GM21367 (cell line): ENCODE results near the gene UGT3A2.
"Not testable (repeated sequence)": the region's sequence is repeated elsewhere in the genome, so short reads cannot be mapped to it uniquely, and the experiment has no call there.

Experiments used
- ATAC-seq: cut with Tn5 transposase; IDR thresholded peaks from one replicate; pipeline ENCODE4 v1.9.1; 2021; ENCODE audit not compliant: unreplicated experiment

UGT3A2 gene

DNA sequence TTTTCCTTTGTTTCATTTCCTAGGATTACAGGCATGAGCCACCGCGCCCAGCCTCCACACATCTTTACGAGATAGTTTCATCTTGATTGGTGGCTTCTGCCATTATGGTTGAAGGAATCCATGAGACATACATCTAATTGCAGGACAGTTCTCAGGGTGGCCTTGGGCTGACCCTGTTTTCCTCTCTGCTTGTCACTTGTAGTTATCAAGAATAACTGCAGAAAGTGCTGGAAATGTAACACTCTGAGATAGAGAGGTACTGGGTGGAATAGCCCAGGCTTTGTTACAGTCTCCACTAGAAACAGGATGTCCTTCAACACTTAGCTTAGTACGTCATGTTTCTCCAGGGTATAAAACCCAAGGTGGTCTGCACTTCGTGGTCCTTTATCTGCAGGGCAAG, 10.7 kb downstream of the UGT3A2 start:
- ATAC-seq, result no peak

DNA sequence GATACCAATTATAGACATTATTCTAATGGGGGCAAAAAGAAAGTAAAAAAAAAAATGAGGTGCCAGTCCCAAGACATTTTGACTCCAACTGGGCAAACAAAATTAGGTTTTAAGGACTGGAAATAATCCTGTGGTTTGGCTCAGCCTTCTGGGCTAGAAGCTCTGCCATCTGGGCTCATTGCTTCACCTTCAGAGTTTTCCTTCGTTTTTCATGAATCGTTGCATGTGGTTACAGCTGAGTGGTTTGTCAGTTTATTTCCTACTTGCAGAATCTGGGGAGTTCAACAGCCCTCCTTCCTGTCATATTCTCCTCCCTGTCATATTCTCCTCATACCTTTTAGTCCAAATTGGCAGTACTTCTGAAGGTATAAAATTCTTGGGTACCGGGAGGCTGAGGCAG, 12.0 kb downstream of the UGT3A2 start:
- no peak for ATAC-seq

DNA sequence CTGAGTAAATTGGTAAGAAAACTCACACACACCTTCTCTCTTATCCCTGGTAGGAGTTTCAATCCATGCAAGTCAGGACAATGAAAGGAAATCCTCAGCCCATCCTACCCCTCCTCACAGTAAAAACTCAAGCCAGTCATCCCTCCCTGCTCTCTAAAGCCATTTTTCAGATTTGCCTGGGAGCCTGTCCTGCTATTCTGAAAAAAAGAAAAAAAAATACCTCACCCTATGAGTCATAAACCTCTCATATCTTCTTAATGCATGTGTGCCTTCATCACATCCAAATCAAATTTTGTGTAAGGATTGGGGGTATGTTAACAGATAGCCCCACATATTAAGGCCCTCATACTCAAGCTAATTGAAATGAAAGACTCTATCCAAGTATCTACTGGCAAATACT, 14.1 kb downstream of the UGT3A2 start:
- no peak for ATAC-seq

DNA sequence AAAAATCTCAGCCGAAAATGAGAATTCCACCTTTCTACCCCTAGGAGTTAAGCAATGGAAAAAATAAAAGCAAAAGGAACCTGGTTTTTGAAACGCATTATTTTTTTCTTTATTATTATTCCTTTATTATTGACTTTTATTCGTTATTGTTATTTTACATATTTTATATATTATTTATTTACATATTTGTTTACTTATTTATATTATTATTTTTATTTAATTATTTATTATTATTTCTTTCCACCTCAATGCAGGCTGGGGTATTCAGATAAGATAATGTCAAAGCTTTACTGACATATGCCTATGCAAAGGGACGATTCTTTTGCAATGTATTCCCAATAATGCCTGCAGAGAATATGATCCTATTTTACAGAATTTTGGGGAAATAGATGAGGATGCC, 16.7 kb downstream of the UGT3A2 start:
- ATAC-seq, result no peak

DNA sequence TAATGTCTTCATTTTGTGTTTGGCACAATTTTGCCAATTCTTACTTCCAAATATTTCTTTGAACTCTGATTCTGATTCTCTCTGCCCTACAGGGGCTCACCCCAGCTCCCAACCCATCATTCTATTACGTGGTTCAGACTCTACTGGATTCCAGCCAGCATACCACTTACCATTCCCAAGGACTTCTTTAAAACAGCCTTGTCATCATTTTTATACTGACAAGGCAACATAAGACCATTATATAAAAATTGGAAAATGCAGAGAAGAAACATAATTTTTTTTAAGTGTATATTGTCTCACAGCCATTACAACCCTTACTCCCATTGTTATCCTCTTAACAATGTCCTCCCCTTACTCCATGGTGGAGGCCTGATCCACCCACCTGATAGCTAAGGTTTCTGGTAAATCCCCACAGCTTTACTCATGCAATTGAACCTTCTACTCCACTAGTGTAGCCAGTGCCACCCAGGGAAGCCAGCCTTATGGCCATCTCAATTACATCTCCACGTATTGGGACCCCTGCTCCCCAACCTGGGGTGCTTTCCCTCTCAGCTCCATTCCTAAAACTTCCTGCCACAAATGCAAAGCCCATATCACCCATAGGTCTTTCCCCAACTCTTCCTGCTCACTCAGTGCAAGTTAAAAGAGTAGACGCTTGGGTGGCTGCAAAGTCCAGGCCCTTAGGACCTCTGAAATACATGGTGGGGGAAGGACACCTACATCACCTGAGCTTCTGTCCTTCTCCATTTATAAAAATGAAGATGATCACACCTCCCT, 19.1 kb downstream of the UGT3A2 start:
- no peak for ATAC-seq

DNA sequence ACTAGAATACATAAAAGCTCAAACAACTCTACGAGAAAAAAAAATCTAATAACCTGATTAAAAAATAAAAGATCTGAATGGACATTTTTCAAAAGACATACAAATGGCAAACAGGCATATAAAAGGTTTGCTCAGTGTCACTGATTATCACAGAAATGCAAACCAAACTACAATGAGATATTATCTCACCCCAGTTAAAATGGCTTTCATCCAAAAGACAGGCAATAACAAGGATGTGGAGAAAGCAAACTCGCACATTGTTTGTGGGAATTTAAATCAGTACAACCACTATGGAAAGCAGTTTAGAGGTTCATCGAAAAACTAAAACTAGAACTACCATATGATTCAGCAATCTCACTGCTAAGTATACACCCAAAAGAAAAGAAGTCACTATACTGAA, 20.8 kb downstream of the UGT3A2 start:
- ATAC-seq, result no peak

DNA sequence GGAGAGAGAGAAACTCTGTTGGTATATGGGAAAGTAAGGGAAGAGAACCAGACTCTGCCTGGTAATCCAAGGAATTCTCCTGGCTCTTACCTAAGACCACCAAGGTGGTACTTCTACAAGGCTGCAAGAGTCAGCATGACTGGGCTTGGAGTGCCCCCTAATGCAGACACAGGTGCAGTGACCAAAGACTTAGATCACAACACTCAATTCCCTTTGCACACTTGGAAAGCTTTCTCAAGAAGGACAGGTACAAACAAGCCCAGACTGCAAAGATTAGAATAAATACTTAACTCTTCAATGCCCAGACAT, 25.2 kb downstream of the UGT3A2 start:
- no peak for ATAC-seq

DNA sequence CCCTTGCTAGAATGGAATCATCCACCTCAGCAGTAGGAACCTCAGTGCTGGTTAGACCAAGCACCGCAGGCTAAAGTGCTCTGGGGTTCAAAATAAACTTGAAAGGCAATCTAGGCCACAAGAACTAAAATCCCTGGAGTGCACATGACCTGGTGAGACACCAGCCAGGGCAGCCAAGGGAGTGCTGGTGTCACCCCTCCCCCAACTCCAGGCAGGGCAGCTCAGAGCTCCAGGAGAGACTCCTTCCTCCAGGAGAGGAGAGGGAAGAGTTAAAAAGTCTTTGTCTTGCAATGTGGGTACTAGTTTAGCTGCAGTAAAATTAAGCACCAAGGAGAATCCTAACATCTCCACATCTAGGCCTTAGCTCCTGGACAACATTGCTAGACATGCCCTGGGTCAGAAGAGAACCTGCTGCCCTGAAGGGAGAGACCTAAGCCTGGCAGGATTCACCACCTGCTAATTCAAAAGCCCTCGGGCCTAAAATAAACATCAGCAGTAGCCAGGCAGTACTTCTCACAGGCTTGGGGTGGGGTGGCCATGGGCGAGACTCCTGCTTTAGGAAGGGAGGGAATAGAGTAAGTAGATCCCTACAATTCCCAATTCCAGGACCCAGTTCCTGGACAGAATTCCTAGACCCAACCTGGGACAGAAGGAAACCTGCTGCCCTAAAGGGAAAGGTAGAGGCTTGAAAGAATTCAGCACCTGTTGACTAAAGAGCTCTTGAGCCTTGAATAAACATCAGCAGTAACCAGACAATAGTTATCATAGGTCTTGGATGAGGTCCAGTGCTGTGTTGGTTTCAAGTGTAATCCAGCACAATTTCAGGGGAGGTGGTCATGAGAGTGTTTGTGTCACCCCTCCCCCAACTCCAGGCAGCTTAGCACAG, 25.8 kb downstream of the UGT3A2 start:
- ATAC-seq, result no peak

DNA sequence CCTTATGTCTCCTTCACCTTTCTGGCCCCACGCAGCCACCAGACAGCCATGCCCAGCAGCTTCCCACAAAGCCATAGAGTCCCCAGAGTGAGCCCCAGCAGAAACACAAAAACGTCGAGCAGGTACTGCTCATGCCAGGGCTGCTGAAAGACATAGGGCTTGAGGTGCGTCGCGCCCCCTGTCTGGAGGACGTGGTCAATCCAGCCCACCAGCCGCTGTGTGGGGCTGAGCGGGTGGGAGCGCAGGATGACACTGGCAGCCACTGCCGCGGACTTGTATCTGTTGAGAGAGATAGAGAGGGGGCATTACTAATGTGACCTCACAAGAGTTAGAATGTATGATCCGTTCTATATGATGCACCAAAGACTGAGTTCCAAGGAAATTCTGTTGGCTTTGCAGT, 31.0 kb downstream of the UGT3A2 start:
- no peak for ATAC-seq

DNA sequence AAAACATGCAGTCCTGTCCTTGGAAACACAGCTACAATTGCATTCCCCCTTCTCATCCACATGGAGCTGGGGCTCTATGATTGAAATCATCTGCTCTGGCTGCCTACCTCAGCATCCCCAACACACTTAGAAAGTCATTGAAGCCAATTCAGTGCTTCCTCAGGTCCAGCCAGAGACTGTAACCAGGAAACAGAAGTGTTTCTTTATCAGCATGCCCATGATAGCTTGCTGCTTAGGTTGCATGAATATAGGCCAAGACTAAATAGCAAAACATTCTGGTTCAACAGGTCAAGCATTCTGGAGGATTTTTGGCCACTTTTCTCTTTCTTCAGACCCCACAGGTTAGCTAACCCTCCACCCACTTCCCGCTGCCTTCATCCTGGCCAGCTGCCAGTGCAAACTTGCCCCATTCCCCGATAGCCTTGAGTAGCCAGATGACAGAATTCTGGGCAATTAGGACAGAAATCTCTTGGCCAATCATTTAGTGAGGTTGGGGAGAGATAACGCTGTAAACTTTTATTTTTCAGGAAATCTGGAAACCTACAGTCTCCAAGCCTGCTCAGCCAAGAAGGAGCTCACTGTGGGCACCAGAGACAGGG, 32.0 kb downstream of the UGT3A2 start:
- not testable (repeated sequence) for ATAC-seq

DNA sequence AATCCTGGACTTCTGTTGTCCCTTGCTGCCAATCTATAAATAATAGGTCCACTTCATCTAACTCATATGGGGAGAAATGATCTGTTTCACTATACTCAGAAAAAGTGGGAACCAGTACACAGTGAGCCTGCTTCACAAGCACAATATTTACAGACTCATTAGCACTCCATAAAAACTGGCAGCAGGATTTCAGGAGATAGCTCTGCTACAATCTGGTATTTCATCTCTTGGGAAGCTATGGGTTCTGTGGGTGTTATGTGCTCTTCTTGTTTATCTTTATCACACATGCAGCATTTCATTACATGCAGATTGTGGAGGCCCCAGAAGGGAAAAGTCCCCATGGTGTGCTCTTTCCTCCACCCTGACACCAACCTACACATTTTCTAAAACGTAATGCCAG, 33.2 kb downstream of the UGT3A2 start:
- no peak for ATAC-seq

DNA sequence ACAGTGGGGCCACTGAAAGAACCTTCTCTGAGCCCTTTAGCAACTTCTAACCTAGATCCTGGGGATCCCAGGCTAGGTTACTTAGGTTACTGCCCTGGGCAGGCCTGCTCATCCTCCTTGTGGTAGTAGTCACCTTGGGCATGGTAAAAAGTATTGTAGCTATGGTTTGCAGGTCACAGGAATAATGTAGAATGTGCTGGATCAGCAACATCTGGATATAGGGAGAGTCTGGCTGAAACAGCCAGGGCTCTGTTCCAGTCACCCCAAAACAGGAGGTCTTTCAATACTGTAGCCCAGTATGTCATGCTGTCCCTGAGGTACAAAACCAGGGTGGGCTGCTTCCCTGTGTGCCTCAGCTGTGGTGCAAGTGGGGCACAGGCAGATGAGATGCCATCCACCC, 33.6 kb downstream of the UGT3A2 start:
- no peak for ATAC-seq

DNA sequence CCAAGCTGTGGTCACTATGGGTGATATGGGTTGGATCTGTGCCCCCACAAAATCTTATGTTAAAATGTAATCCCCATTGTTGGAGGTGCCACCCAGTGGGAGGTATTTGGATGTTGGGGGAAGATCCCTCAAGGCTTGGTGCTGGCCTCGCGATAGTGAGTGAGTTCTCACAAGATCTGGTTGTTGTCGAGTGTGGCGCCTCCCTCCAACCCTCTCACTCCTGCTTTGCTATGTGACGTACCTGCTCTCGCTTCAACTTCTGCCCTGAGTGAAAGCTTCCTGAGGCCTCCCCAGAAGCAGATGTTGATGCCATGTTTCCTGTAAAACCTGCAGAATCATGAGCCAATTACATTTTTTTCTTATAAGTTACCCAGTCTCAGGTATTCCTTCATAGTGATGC, 35.5 kb downstream of the UGT3A2 start:
- no peak for ATAC-seq

DNA sequence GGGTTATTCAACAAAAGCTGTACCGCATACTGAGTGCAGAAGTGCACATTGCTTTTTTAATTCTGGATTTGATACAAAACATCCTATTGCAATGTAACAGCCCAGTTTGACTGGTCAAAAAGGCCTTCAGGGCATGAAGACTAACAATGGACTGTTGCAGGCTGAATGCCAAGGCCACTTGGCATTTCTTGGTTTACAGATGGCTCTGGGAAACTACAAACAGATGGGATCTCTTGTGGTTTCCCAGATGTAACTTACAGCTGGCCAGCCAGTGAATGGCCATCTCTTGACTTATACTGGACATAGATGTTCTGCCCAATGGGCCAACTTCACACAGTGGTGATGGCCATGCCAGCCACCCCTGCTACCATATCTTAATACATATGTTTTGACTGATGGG, 36.8 kb downstream of the UGT3A2 start:
- no peak for ATAC-seq

DNA sequence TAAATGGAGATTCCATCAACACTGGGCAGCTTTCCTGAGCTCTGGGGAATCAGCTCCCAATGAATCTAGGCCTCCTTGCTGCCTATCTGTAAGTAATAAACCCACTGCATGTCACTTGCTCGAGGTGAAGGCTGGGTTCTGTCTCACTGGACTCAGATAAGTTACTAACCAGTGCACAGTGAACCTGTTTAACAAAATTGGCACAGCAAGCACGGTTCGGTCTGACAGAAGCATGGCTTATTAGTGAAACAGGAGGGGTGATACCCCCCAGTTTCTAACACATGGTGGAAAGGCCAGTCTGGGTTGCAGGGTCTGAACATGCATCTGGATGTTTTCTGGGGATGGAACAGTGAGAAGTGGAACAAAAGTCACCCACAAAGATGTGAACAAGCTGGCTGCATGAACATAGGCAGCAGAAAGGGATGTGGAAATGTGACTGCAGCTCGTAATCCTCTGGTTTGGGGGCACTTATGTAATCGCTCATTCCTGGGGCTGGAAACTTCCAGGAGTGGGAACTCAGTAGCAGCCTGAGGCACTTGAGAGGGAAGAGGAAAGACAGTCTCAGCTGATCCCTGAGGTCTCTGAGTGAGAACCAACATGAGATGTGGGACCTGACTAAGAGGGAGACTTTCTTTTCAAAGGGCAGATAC, 37.7 kb downstream of the UGT3A2 start:
- ATAC-seq, result no peak

DNA sequence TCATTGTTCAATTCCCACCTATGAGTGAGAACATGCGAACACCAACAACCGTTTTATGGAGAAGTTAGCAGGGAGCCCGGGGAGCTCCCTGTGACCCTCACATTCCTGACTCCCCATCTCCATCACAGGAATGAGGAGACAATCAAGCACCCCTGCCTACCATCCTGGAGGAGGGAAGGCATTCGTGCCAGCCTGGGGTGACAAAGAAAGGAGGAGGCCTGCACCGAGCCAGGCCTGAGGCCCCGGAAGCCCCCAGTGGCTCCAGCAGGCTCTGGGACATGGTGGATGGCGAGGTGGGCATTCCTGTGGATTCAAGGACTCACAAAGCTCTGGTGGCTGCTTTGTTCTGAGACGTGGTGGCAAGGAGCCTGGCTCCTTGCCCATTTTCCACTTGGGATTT, 39.0 kb downstream of the UGT3A2 start:
- no peak for ATAC-seq

DNA sequence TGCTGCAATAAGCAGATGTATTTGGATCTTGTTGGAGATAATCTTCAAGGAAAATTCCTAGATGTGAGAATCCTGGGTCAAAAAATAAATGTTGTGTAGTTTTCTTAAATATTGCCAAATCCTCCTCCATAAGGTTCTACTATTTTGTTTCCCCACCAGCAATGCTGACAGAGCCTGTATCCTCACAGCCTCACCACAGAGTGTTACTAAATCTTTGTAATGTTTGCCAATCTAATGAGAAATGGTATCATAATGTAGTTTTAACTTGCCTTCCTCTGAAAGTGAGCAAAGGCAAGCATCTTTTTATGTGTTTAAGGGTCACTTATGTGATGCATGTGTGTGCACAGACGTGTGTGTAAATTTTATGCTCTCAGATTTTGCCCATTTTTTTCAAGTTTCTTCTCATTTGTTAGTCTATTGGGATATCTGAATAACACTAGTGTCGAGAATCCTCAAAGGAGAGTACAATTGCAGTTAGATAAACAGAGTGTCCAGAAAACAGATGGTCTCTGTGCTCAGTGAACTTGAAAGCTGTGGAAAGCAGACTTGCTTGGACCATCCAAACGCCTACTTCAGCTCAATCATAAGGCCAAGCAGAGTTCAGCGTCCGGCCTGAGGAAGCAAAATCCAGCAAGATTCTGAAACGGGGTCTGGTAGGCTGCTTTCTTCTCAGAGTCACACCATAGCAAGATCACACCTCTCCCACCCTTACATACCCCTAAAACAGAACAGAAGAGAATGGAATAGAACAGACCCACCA, 39.8 kb downstream of the UGT3A2 start:
- no peak for ATAC-seq

DNA sequence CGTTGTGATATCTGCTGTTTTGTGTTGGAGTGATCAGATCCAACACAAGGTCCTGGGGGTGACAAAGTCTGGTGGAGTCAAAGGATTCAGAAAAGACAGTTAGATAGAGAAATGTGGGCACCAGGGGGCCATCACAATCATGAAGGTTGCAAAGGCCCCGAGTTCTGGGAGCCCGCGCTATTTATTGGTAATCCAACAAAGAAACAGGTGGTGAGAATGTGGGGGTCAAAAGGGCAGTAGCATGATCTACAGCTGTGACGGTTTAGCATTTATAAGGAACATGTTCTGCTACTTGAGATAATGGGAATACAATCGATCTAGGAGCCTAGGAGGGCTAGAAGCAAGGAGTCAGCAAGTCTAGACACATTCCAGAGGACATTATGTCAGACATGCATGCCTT, 44.4 kb downstream of the UGT3A2 start:
- ATAC-seq, result not testable (repeated sequence)

DNA sequence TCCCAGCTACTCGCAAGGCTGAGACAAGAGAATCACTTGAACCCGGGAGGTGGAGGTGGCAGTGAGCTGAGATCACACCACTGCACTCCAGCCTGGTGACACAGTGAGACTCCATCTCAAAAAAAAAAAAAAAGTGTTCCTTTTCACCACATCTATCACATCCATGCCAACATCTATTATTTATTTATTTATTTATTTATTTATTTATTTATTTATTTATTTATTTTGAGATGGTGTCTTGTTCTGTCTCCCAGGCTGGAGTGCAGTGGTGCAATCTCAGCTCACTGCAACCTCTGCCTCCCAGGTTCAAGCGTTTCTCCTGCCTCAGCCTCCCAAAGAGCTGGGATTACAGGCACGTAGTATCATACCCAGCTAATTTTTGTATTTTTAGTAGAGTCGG, 47.1 kb downstream of the UGT3A2 start:
- not testable (repeated sequence) for ATAC-seq

DNA sequence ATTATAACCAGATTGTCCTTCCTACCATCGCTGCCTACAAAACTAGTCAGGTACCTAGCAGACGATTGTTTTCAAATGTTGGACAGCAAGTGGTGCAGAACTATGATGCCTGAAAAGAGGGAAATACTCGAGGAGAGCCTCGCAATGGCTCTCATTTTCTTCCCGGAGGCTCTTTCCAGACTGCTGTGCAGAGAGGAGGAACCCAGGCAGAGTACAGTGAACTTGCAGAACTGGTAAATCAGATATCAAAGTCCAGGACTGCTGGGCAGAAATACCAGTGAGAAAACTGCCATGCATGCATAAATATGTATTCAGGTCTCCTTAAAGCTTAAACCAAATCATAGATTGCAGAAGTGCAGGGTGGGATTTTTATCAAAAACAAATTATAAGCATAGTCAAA, 49.1 kb downstream of the UGT3A2 start:
- no peak for ATAC-seq

DNA sequence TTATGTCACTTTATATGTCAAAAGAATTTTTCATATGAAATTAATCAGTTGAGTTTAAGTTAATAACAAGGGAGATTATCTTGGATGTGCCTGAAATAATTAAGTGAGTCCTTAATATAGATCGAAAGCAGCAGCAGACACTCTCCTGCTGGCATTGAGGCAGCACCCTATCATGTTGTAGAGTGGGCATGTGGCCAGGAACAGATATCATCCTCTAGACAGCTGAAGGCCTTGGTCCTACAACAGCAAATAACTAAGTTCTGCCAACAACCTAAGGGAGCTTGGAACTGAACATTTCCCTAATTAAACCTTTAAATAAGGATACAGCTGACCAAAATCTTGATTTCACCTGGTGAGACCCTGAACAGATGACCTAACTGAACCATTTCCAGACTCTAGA, 49.7 kb downstream of the UGT3A2 start:
- ATAC-seq, result no peak
